HL-60 (cell line): ENCODE results near the gene RPN2.

Source experiments
- REST ChIP-seq: IDR thresholded peaks from 2 replicates; pipeline ENCODE4 v1.6.1; 2012; ENCODE audit warnings: low read depth; ENCODE audit not compliant: insufficient replicate concordance
- SPI1 ChIP-seq: IDR thresholded peaks from 2 replicates; pipeline ENCODE4 v1.6.1; 2012; ENCODE audit warnings: low read depth, mild to moderate bottlenecking, borderline replicate concordance
- TF ChIP-seq, protein P1 (sequence below): IDR thresholded peaks from one replicate; pipeline ENCODE4 v1.5.1; 2011; ENCODE audit warnings: low read length, control low read depth, inconsistent platforms; ENCODE audit not compliant: insufficient read depth

DNA sequence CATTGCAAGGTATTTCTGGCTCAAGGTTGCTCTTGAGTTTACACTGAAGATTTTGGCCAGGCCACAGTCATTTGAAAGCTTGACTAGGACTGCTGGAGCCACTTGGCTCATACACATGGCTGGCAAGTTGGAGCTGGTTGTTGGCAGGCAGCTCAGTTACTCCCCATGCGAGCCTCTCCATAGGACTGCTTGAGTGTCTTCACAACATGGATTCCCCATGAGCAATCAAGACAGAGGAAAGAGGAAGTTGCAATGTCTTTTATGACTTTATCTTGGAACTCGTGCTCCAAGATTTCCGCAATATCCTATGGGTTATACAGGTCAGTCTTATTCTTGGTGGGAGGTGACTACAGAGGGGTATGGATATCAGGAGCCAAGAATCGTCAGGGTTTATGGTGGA lies 109.0 kb downstream of the RPN2 start:
- TF ChIP-seq REST (no peak), SPI1 (peak; percentile 45; the same call in 1 of the 2 replicates)
- TF ChIP-seq, protein P1, sequence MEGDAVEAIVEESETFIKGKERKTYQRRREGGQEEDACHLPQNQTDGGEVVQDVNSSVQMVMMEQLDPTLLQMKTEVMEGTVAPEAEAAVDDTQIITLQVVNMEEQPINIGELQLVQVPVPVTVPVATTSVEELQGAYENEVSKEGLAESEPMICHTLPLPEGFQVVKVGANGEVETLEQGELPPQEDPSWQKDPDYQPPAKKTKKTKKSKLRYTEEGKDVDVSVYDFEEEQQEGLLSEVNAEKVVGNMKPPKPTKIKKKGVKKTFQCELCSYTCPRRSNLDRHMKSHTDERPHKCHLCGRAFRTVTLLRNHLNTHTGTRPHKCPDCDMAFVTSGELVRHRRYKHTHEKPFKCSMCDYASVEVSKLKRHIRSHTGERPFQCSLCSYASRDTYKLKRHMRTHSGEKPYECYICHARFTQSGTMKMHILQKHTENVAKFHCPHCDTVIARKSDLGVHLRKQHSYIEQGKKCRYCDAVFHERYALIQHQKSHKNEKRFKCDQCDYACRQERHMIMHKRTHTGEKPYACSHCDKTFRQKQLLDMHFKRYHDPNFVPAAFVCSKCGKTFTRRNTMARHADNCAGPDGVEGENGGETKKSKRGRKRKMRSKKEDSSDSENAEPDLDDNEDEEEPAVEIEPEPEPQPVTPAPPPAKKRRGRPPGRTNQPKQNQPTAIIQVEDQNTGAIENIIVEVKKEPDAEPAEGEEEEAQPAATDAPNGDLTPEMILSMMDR, result no peak
